ENCODE measurements around the gene EFNA5.

GRCh38 chr5:107617052-107617451 lies 53.7 kb downstream of the EFNA5 start:
- TF ChIP-seq EZH2phosphoT487 (IDR thresholded peaks at IDR 0.05; ENCODE audit: insufficient read depth, low read depth) (no peak), EZH2 (IDR thresholded peaks at IDR 0.05; ENCODE audit: insufficient read depth, poor library complexity, severe bottlenecking) (no peak)
